GM12878 (cell line): ENCODE results near the gene EXOC3L4. TPM values are rescaled to one million over a fixed set of nuclear protein-coding genes. Genes with fewer than 3 reads are reported as not detected.
A peak's percentile ranks its signal among the peaks of the same experiment; 100 is the strongest.

Experiments used
- CBX5 ChIP-seq: sonication (generic); IDR thresholded peaks from 2 replicates; pipeline ENCODE4 v1.6.1; 2016; ENCODE audit warnings: low read depth, moderate library complexity, mild to moderate bottlenecking, inconsistent platforms
- CTCF ChIP-seq, 3 experiments: IDR thresholded peaks in 2 of 3; conservative IDR thresholded peaks in 1 of 3; 2 replicates each; pipeline ENCODE4 v1.5.1; 2011; ENCODE audit warnings: low read depth in 3 of 3, low read length in 3 of 3, mild to moderate bottlenecking in 3 of 3, control low read depth in 2 of 3, moderate library complexity in 2 of 3, inconsistent platforms in 1 of 3, mixed read lengths in 1 of 3; ENCODE audit not compliant: control insufficient read depth in 2 of 3, insufficient read depth in 1 of 3; ENCODE audit errors: extremely low read depth in 1 of 3
- E2F4 ChIP-seq: IDR thresholded peaks from 2 replicates; pipeline ENCODE4 v1.6.1; 2012; ENCODE audit warnings: low read depth, low read length, improper control_type of control experiment
- EED ChIP-seq: sonication (generic); IDR thresholded peaks from 2 replicates; pipeline ENCODE4 v1.6.1; 2016; ENCODE audit warnings: antibody characterized with exemption, low read depth
- EP300 ChIP-seq, 2 experiments: fragments of 150-350 bp in 1 of 2; IDR thresholded peaks; 2 replicates each; pipeline ENCODE4 v1.6.1; 2011 to 2012; ENCODE audit warnings: low read depth in 2 of 2, low read length in 2 of 2, borderline replicate concordance in 1 of 2, improper control_type of control experiment in 1 of 2, inconsistent platforms in 1 of 2; ENCODE audit not compliant: control insufficient read depth in 1 of 2
- IKZF1 ChIP-seq: fragments of 450-650 bp; conservative IDR thresholded peaks from 2 replicates; pipeline ENCODE4 v1.6.1; 2017; ENCODE audit warnings: antibody characterized with exemption, mild to moderate bottlenecking
- LARP7 ChIP-seq: fragments of 450-650 bp; IDR thresholded peaks from 2 replicates; pipeline ENCODE4 v1.6.1; 2017; ENCODE audit warnings: mild to moderate bottlenecking
- RELB ChIP-seq: fragments of 450-650 bp; IDR thresholded peaks from 2 replicates; pipeline ENCODE4 v1.6.1; 2017; ENCODE audit warnings: low read depth, mild to moderate bottlenecking, moderate library complexity
- REST ChIP-seq: IDR thresholded peaks from 2 replicates; pipeline ENCODE4 v1.6.1; 2012; ENCODE audit warnings: mild to moderate bottlenecking, low read depth, low read length
- RFX5 ChIP-seq: IDR thresholded peaks from 2 replicates; pipeline ENCODE4 v1.6.1; 2011; ENCODE audit warnings: low read depth, low read length, improper control_type of control experiment
- SMAD1 ChIP-seq: fragments of 450-650 bp; IDR thresholded peaks from 2 replicates; pipeline ENCODE4 v1.6.1; 2018; ENCODE audit warnings: mild to moderate bottlenecking, low read depth; ENCODE audit not compliant: partially characterized antibody
- SREBF1 ChIP-seq: IDR thresholded peaks from 2 replicates; pipeline ENCODE4 v1.6.1; 2012; ENCODE audit warnings: mild to moderate bottlenecking, low read length
- YY1 ChIP-seq: IDR thresholded peaks from 2 replicates; pipeline ENCODE4 v1.6.1; 2011; ENCODE audit warnings: low read depth, mild to moderate bottlenecking, low read length
- ZBTB4 ChIP-seq: fragments of 450-650 bp; formaldehyde crosslinking; IDR thresholded peaks from 2 replicates; pipeline ENCODE4 v1.4.0; 2022; ENCODE audit warnings: mild to moderate bottlenecking, moderate library complexity
- ZNF622 ChIP-seq: fragments of 450-650 bp; IDR thresholded peaks from 2 replicates; pipeline ENCODE4 v1.6.1; 2017; ENCODE audit warnings: mild to moderate bottlenecking, inconsistent platforms
- ZZZ3 ChIP-seq: IDR thresholded peaks from 2 replicates; pipeline ENCODE4 v1.6.1; 2011; ENCODE audit warnings: low read depth; ENCODE audit not compliant: control insufficient read depth, insufficient read length
- polyA plus RNA-seq, 11 experiments: library from polyadenylated mRNA; depleted of rRNA in 4 of 11; unstranded in 6 of 11; stranded (reverse) in 5 of 11; fragments of >200 nt; fragmentation: Nextera tagmentation in 4 of 11; fragmentation: Illumina TruSeq in 1 of 11; extraction: Ambion mirVana in 4 of 11; extraction: Trizol in 1 of 11; gene quantifications; 1 replicate in 1 of 11; 2 replicates in 10 of 11; pipeline versions ENCODE4 v1.2.1 to v1.2.3, GENCODE V29; 2011 to 2016; ENCODE audit warnings: inconsistent platforms in 2 of 11, missing spikeins in 2 of 11, low read depth in 1 of 11
- total RNA-seq, 4 experiments: library from RNA; depleted of rRNA in 3 of 4; stranded (reverse); fragments of >200 nt in 3 of 4; fragmentation: Illumina TruSeq in 1 of 4; extraction: Trizol in 1 of 4; gene quantifications; 2 replicates each; pipeline versions ENCODE4 v1.2.1 to v1.2.3, GENCODE V29; 2013 to 2021

The EXOC3L4 gene
- total and polyA plus RNA-seq, 10 of the 15 experiments (the other 5 are each of a cell fraction or from before 2014, with no cell fraction given) = not detected

GRCh38 chr14:103121846-103122584, 27.5 kb downstream of the EXOC3L4 start (continued):
- TF ChIP-seq ZBTB4 (CRISPR knock-in tag) (no peak), ZZZ3 (no peak), IKZF1 (peak; percentile 90), LARP7 (0 out of 2 replicates have a peak, but pooled peaks have one; percentile 18), RFX5 (no peak), SREBF1 (no peak), ZNF622 (no peak), RELB (peak; percentile 88), CTCF (IDR thresholded peaks at IDR 0.05 in 2 of 3, conservative IDR thresholded peaks at IDR 0.05 in 1 of 3; ENCODE audit: control insufficient read depth in 2 of 3, extremely low read depth in 1 of 3, insufficient read depth in 1 of 3, low read depth in 3 of 3, low read length in 3 of 3) (no peak), REST (no peak), EP300 (IDR thresholded peaks at IDR 0.05; ENCODE audit: borderline replicate concordance in 1 of 2, control insufficient read depth in 1 of 2, low read depth in 2 of 2, low read length in 2 of 2) (0 out of 4 replicates have a peak, but pooled peaks of 1 of the 2 experiments have one; percentile 10), E2F4 (no peak), YY1 (no peak), SMAD1 (peak; percentile 72), CBX5 (no peak), EED (peak; percentile 78)
